Activated gamma-delta T cell treated with anti-CD3 and anti-CD28 coated beads, Interleukin-2, amount 50 U/mL, for 16 hours (primary cell): ENCODE data around the gene ATP11A.
"Not testable (repeated sequence)": the region's sequence is repeated elsewhere in the genome, so short reads cannot be mapped to it uniquely, and the experiment has no call there.

Experiments
- DNase-seq: peaks from one replicate; pipeline ENCODE4 v3.0.0-alpha.2; 2020; ENCODE audit warnings: low read depth

The ATP11A gene

DNA sequence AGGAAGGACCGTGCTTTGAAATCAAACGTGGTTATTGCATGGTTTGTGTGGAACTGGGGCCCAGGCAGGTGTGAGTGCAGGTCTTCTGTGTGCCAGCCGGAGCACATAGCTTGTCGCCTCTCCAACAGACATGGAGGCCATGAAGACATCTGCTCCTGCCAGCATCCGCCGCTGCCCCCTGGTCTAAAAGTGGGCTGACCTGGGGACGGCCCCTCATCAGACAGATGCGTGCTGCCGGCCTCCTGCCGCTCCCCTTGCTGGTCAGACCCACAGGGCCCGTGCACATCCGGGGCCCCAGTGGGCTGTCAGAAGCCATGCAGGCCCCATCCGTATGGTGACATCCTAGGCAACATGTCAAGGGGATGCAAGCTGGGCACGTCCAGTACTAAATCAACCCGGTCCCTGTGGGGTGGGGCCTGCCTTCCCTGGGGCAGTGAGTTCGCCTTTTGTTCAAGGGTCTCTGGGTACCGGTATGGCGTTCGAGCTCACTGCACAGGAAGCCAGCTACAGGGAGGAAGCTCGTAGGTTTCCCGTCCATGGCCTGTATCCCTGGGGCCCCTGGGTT lies 191.2 kb downstream of the ATP11A start:
- DNase-seq, result no peak

DNA sequence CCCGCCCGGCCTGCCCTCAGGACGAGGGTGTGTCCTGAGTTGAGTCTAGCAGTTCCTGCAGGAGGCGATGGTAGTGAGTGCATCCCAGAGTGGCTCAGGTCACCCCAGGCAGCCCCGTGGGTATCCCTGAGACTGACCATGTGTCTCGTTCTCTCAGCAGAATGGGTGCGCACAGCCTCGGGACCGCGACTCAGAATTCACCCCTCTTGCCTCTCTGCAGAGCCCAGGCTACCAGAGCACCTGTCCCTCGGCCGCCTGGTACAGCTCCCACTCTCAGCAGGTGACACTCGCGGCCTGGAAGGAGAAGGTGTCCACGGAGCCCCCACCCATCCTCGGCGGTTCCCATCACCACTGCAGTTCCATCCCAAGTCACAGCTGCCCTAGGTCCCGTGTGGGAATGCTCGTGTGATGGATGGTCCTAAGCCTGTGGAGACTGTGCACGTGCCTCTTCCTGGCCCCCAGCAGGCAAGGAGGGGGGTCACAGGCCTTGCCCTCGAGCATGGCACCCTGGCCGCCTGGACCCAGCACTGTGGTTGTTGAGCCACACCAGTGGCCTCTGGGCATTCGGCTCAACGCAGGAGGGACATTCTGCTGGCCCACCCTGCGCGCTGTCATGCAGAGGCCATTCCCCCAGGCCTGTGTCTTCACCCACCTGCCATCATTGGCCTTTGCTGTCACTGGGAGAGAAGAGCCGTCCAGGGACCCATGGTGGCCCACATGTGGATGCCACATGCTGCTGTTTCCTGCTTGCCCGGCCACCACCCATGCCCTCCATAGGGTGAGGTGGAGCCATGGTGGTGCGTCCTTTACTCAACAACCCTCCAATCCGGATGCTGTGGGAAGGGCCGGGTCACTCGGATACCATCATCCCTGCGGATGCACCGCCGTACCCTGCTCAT lies 192.1 kb downstream of the ATP11A start:
- no peak for DNase-seq

DNA sequence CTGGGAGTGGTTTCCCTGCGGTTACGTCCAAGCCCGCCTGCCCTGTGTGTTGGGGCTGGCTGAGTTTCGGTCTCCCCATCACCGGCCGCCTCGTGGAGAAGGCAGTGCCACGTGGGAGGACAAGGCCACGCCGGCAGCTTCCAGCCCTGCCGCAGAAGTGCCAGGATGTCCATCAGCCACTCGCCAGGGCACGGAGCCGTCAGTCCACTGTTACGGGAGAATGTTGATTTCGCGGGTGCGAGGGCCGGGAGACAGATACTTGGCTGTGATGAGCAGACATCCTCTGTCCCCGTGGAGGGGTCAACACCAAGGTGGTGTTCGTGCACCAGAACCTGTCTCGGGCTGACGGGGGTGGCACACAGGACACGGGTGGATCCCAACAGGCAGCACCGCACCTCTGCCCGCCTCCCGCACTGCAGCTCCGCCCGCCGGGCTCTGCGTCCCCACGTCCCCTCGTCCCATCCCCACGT lies 192.8 kb downstream of the ATP11A start:
- DNase-seq, result no peak

GRCh38 chr13:112883241-112883945 lies 193.6 kb downstream of the ATP11A start:
- no peak for DNase-seq

DNA sequence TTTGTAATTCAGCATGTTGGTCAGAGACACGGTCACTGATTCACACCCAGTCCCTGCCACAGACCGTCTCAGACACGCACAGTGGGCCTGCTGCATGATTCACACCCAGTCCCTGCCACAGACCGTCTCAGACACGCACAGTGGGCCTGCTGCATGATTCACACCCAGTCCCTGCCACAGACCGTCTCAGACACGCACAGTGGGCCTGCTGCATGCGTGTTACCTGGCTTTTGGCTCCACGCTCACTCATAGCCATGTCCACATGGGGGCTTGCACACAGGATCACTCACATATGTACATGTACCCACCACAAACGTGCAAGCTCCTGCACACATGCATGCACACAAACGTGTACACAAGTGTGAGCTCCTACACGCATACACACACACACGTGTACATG lies 194.9 kb downstream of the ATP11A start:
- DNase-seq, result not testable (repeated sequence)

- no peak for DNase-seq
Measured at GRCh38 chr13:112885242-112885781, 195.5 kb downstream of the ATP11A start.

- no peak for DNase-seq
Measured at GRCh38 chr13:112885782-112886268, 196.0 kb downstream of the ATP11A start.

GRCh38 chr13:112887151-112887550 lies 197.3 kb downstream of the ATP11A start:
- DNase-seq, result no peak

DNA sequence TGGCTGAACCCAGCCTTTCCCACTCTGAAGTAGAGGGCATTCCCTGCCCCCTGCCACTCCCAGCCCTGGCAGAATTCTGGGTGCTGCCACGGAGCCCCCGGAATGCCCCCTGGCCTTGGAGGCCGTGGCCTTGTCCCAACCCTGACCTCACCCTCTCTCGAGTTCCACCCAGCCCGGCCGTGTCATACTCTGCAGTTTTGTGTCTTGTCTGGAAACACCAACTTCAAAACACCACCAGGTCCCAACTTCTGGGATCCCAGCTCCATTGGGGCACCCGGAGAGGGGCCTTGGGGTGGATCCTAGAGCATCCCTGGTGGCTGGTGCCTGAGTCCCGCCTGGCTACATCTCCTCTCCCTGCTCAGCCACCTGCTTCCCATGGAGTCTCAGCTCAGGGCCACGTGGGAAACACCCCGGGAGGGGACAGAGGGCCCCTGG lies 197.7 kb downstream of the ATP11A start:
- no peak for DNase-seq

GRCh38 chr13:112888238-112889111 lies 198.6 kb downstream of the ATP11A start:
- DNase-seq, result no peak

DNA sequence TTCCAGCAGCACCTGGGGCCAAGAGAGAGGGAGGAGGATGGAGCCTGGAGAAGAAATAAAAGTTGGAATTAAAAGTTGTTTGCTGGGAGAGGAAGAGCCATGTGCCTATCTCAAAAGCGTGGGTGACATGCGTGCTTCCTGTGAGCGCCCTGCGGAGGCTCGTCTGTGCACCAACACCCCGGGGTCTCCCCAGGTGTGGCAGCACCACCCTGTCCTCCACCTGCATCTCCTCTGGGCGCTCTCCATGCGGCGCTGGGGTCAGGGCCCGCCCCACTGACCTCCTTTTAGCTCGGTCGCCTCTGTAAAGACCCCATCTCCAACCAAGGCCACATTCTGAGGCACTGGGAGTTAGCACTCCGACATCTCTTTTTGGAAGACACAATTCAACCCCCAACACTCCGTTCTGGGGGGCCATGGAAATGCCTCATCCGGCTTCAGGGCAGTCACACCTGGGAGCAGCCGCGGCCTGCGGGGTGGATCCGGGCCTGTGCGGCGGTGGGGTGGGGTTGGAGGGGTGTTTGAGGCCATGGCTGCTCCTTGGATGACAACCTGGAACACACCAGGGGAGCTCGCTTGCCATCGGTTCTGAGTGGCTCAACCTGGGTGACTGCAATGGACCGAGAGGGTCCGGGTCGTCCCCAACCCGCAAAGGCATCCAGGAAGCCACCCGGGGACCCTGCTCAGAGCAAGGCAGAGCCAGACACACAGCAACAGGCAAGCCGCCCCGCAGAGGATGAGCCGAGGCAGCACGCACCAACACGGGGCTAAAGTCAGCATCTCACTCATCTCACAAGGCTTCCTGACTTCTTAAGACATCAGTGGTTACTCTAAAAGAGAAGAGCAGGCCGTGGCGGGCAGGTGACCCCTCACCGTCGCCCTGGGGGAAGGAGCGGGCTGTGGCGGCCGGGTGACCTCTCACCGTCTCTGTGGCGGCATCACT lies 199.8 kb downstream of the ATP11A start:
- no peak for DNase-seq

- DNase-seq, result no peak
Measured at GRCh38 chr13:112890316-112891145, 200.7 kb downstream of the ATP11A start.

- no peak for DNase-seq
Measured at GRCh38 chr13:112891477-112892401, 201.9 kb downstream of the ATP11A start.

- DNase-seq, result no peak
Measured at GRCh38 chr13:112892426-112893206, 202.8 kb downstream of the ATP11A start.

DNA sequence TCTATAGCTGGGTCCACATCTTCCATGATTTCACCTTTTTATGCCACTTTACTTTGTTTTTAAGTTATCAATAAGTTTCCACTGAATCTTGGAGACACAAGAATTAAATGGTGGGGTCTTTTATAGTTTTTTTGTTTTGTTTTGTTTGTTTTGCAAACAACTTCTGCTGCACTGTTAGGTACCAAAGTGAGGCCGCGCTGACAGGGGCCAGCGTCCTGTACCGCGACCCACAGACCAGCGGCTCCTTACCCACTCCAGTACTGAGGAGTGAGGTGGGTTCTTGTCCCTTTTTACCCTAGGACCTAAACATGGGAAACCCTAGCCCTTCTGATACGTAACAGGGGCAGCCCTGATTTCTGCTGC lies 203.3 kb downstream of the ATP11A start:
- no peak for DNase-seq

DNA sequence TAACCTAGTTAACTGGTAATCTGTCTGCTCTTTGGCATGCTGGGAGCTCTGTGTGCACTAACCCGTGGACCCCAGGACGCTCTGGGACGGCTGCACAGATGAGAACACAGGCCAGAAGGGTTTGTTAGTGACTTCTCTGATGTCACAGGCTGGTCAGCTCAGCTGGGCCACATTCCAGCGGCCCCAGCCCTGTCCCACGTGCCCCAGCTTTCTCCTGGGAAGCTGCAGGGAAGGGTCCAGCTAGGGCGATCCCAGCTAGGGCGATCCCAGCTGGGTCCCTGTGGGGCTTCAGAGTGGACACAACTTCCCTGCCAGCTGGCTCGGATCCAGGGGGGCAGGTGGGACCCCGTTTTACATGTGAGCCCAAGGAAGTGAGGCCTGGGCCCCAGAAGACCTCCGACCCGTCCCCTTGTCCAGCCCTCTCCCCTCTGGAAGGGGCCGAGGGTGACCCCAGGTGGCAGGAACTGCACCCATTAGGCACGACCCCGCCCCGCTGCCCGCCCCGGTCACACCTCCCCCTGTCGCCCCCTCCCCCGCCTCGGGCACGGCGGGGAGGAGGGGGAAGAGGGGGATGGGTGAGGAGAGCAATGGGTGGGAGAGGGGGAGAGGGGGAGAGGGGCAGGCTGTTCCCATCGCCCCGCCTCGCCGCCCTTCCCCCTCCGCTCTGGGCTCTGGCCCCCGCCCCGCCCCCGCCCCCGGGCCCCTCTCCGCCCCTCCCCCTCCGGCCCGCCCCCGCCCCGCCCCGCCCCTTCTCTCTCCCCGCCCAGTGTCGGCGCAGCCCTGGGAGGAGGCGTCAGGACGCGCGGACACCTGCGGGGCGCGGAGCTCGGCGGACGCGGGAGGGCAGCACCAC lies 204.0 kb downstream of the ATP11A start:
- no peak for DNase-seq

DNA sequence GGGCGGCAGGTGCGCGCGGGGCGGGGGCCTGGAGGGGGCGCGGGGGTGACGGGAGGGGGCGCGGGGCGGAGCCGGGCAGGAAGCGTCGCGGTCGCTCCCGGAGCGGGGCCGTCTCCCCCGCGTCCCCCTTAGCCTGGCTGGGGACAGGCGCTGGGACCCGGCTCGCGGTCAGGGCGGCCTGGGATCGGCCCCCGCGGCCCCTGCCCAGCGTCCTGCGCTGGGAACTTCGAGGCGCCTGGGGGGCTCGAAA lies 204.5 kb downstream of the ATP11A start:
- no peak for DNase-seq
